GM06990 (cell line): ENCODE results near the gene RNF34.

ENCODE experiments used
- DNase-seq: peaks from one replicate; pipeline ENCODE4 v3.0.0-alpha.2; 2011; ENCODE audit not compliant: insufficient read length; ENCODE audit errors: extremely low read depth
- H3K27me3 ChIP-seq: replicated peaks from 2 replicates; pipeline ENCODE4 v1.6.0; 2011; ENCODE audit warnings: low read length; ENCODE audit not compliant: control insufficient read depth, insufficient read depth
- H3K36me3 ChIP-seq: 2 replicates; pipeline ENCODE4 v1.5.1; 2011; ENCODE audit warnings: low read length; ENCODE audit not compliant: control insufficient read depth, insufficient read depth
- H3K4me3 ChIP-seq: replicated peaks from 2 replicates; pipeline ENCODE4 v1.5.1; 2011; ENCODE audit warnings: low read depth, mild to moderate bottlenecking, control low read depth, low read length
- CTCF ChIP-seq: IDR thresholded peaks from 2 replicates; pipeline ENCODE4 v1.5.1; 2011; ENCODE audit warnings: low read length, control low read depth, mild to moderate bottlenecking, inconsistent platforms; ENCODE audit not compliant: insufficient read depth, poor library complexity, severe bottlenecking

The RNF34 gene

GRCh38 chr12:121448771-121449315 is 48.9 kb downstream of the RNF34 start:
- no peak for TF ChIP-seq CTCF
- no peak for DNase-seq
- Histone ChIP-seq H3K36me3 (peaks cover 17% of the 10 kb centered on the region), H3K27me3 (no peaks in the 10 kb centered on the region), H3K4me3 (no peak overlapping the region)

- H3K27me3 ChIP-seq, result no peaks in the 10 kb centered on the region
- DNase-seq, result no peak
- no peak for TF ChIP-seq CTCF
- no peak overlapping the region for H3K4me3 ChIP-seq
- peaks cover 16% of the 10 kb centered on the region for H3K36me3 ChIP-seq
Measured at GRCh38 chr12:121451961-121452339, 52.0 kb downstream of the RNF34 start.

- no peak overlapping the region for H3K4me3 ChIP-seq
- H3K36me3 ChIP-seq, result peaks cover 16% of the 10 kb centered on the region
- H3K27me3 ChIP-seq, result no peaks in the 10 kb centered on the region
- TF ChIP-seq CTCF, result no peak
- no peak for DNase-seq
Measured at GRCh38 chr12:121452340-121452984, 52.5 kb downstream of the RNF34 start.

- no peak for DNase-seq
- Histone ChIP-seq H3K4me3 (no peak overlapping the region), H3K27me3 (no peaks in the 10 kb centered on the region), H3K36me3 (peaks cover 16% of the 10 kb centered on the region)
- no peak for TF ChIP-seq CTCF
Measured at GRCh38 chr12:121452985-121453360, 53.1 kb downstream of the RNF34 start.

GRCh38 chr12:121453629-121454028 is 53.7 kb downstream of the RNF34 start:
- TF ChIP-seq CTCF, result no peak
- Histone ChIP-seq H3K27me3 (no peaks in the 10 kb centered on the region), H3K36me3 (peaks cover 16% of the 10 kb centered on the region), H3K4me3 (no peak overlapping the region)
- no peak for DNase-seq

- H3K4me3 ChIP-seq, result no peak overlapping the region
- no peaks in the 10 kb centered on the region for H3K27me3 ChIP-seq
- H3K36me3 ChIP-seq, result peaks cover 14% of the 10 kb centered on the region
- TF ChIP-seq CTCF, result no peak
- DNase-seq, result no peak
Measured at GRCh38 chr12:121454921-121455320, 55.0 kb downstream of the RNF34 start.
